ENCODE data around the gene KLHL9.

Gene KLHL9

DNA sequence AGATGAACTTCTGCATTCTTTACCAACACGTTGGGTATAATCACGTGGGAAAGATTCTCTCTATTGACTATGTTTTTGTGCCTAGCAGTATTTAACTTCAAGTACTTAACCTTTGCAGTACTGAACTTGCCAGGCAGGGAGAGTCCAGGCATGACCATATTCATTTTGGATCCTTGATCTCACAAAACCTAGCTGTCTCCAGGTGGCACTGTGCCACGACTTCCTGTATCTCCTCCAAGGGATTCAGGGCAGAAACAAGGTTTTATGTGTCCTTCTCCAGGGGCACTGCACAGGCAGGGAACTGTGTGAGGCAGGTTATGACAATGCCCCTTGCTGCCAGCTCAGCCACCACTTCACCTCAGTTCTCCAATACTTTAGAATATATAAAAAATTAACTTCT is 18.3 kb downstream of the KLHL9 start:
- no peak for DNase-seq

DNA sequence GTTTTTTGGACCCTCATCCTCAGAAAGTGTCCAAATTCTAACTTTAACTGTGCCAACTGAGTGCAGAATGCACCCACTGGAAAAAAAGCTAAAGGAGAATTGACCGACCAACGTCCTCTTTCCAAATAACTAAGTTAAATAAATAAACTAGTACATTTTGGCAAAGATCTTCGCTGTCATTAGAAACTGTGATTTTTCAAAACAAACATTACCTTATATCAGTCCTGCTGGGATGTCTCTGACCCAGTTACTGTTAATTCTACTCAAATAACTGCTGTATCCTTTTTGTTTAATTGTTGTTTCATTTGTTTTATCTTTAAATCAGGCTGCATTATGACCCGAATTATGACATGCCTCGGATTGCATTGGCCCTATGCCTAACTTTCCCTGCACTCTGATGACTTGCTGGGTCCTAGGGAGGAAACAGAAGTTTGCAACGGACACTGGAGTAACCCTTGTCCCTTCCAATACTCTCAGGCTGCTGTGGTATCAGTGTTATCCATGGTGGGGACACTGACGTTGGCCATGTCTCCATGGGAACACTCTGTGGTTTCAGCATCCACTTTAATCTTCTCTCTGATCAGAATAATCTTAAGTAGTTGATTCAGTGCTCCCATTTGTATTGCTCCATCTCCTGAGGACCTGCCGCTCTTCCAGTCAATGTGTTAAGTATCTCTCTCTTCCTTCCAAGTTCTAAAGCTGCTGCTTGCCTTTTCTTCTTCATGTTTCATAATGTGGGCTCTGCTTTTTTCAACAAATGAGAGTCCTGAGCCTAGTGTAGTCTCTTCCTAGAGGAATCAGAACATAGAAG is 19.0 kb downstream of the KLHL9 start:
- no peak for DNase-seq

DNA sequence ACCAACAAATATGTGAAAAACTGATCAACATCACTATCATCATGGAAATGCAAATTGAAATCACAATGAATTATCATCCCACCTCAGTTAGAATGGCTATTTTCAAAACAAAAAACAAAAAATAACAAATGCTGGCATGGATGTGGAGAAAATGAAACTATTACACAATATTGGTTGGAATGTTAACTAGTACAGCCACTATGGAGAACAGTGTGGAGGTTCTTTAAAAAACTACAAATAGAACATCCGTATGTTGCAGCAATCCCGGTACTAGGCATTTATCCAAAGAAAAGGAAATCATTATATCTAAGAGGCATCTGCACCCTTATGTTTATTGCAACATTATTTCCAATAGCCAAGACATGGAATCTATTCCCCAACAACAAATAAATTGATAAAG is 21.1 kb downstream of the KLHL9 start:
- no peak for DNase-seq

DNA sequence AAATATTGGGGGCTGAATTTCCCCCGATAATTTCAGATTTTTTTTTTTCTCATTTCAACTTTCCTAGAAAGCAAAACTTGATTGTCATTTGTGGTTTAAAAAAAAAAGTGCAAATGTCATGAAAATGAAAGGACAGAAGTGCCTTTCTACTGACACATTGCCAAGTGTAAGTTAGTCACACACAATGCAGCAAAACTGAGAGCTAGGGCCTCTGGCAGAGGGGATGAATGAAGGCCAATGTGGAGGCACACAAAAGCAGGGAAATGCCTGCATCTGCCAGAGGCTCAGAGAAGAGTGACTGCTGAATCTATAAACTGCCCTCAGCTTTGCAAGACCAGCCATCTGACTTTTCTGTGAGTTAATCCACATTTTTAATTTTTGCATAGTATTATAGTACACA is 23.3 kb downstream of the KLHL9 start:
- no peak for DNase-seq

- no peak for DNase-seq
These were observed 30.0 kb downstream of the KLHL9 start, which contains the start of gene IFNA5 for GRCh38 chr9:21305213-21305612. Gene IFNA5 (minus strand): TSS chr9:21305313. CDS start chr9:21305256, 57 bp downstream.

GRCh38 chr9:21295992-21296391 is 39.2 kb downstream of the KLHL9 start:
- DNase-seq, result no peak

DNA sequence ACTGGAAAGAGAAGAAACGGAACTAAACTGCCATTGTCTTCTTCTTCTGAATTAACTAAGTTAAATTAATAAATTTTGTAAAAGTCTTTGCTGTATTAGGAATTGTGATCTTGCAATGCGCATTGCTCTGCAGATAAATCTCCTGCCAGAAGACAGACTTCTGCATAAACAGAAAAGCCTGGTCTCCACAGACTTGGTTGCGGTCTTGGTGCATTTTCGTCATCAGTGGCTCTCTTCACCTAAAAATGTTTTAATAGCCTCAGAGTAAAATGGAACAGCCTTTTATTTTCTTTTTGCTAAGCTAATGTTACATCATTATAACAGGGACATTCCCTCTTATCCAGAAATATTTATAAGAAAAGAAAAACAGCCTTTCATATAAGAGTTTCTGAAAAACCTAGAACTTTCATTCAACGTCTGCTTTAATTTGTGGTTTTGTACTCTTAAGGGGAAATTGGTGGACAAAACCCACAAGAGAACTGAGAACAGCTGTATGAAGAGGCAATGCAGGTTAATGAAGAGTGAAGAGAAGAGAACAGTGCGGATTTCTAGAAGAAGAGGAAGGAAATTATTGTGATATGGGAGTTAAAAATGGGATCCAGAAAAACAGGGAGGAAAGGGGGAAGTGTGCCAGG is 40.2 kb downstream of the KLHL9 start:
- DNase-seq, result no peak

DNA sequence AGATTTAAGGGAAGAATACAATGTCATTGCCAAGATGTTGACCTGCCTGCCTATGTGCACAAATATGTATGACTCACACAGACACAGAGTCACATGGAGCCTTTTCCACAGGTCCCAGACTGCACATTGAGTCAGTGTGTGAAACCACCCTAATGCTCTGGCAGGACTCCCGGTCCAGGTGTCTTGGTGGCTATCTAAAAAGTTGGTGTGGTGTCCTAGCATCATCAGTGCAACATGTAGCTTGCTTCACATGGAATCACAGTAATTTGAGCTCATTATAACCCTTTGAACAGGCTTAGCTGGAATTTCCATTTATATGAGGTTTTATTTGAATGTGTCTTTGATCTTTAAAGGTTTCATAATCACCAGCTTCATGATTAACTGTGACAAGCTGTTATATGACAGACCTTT is 40.8 kb downstream of the KLHL9 start:
- DNase-seq, result no peak

DNA sequence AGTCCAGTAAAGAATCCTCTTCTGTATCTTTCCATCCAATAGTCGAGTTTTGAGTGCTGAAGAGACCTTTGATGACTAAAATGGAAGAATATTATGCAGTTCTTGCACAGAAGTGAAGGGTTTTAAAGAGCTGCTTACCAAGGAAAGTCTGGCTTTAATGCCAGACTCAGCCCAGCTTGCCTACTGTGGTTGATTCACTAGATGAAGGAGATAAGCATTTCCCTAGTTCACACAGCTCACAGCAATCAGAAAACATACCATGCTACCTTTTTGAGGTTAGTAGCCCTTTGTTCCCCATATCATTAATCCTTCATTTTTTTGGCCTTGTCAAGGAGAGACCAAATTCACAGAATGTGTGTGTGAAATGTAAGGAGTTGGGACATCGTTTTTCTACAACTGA is 45.4 kb downstream of the KLHL9 start:
- no peak for DNase-seq

- no peak for DNase-seq
These were observed 47.9 kb downstream of the KLHL9 start for GRCh38 chr9:21287280-21287679.

- DNase-seq, result no peak
These were observed 48.5 kb downstream of the KLHL9 start for GRCh38 chr9:21286659-21287058.

- no peak for DNase-seq
These were observed 49.1 kb downstream of the KLHL9 start for GRCh38 chr9:21286099-21286498.

GRCh38 chr9:21281275-21281674 is 53.9 kb downstream of the KLHL9 start:
- DNase-seq, result no peak

Measured in CD4-positive, alpha-beta T cell treated with Interleukin-12 subunit alpha and Interleukin-12 subunit beta, for 1 hour (primary cell).